CMK (cell line): ENCODE data around the gene CLDN19.
"Not testable (repeated sequence)": the region's sequence is repeated elsewhere in the genome, so short reads cannot be mapped to it uniquely, and the experiment has no call there.

Experiments
- DNase-seq: peaks from one replicate; pipeline ENCODE4 v3.0.0-alpha.2; 2010; ENCODE audit warnings: low read depth

CLDN19 gene

GRCh38 chr1:42759114-42759513 lies 19.1 kb upstream of the CLDN19 start:
- no peak for DNase-seq

GRCh38 chr1:42758641-42759040 lies 18.6 kb upstream of the CLDN19 start:
- DNase-seq, result no peak

- no peak for DNase-seq
These were observed 17.8 kb upstream of the CLDN19 start for GRCh38 chr1:42757892-42758275.

- peak; percentile 66 for DNase-seq
These were observed 17.2 kb upstream of the CLDN19 start for GRCh38 chr1:42756956-42757891.

- no peak for DNase-seq
These were observed 13.0 kb upstream of the CLDN19 start for GRCh38 chr1:42753070-42753469.

GRCh38 chr1:42752284-42752683 lies 12.2 kb upstream of the CLDN19 start:
- DNase-seq, result no peak

- not testable (repeated sequence) for DNase-seq
These were observed 11.6 kb upstream of the CLDN19 start for GRCh38 chr1:42751511-42752070.

GRCh38 chr1:42750041-42750440 lies 10.0 kb upstream of the CLDN19 start:
- DNase-seq, result no peak

GRCh38 chr1:42748461-42749410 lies 8.7 kb upstream of the CLDN19 start:
- no peak for DNase-seq

GRCh38 chr1:42748021-42748420 lies 8.0 kb upstream of the CLDN19 start:
- no peak for DNase-seq

GRCh38 chr1:42747125-42747524 lies 7.1 kb upstream of the CLDN19 start:
- DNase-seq, result no peak

- DNase-seq, result no peak
These were observed 6.5 kb upstream of the CLDN19 start for GRCh38 chr1:42746436-42747105.

- DNase-seq, result no peak
These were observed 5.8 kb upstream of the CLDN19 start for GRCh38 chr1:42745851-42746250.

GRCh38 chr1:42744148-42744413 lies 4.0 kb upstream of the CLDN19 start:
- no peak for DNase-seq

- no peak for DNase-seq
These were observed 3.5 kb upstream of the CLDN19 start for GRCh38 chr1:42743317-42744147.

- DNase-seq, result no peak
These were observed 2.7 kb upstream of the CLDN19 start for GRCh38 chr1:42742617-42743316.

- no peak for DNase-seq
These were observed 2.1 kb upstream of the CLDN19 start for GRCh38 chr1:42742141-42742540.

GRCh38 chr1:42741706-42742105 lies 1.7 kb upstream of the CLDN19 start:
- DNase-seq, result no peak

- no peak for DNase-seq
These were observed 980 bp upstream of the CLDN19 start for GRCh38 chr1:42740851-42741580.

- no peak for DNase-seq
These were observed 1.3 kb downstream of the CLDN19 start for GRCh38 chr1:42738678-42739226.
